OCI-LY1 (cell line): ENCODE measurements around the gene TYW1.
"Not testable (repeated sequence)": the region's sequence is repeated elsewhere in the genome, so short reads cannot be mapped to it uniquely, and the experiment has no call there.

ENCODE experiments used
- H2AFZ ChIP-seq: fragments of 200-600 bp; sonication (generic), shearing (Covaris generic); 2 replicates; pipeline ENCODE4 v1.6.0; 2014; ENCODE audit warnings: antibody characterized with exemption, mild to moderate bottlenecking, low read length
- H3F3A ChIP-seq: fragments of 200-600 bp; sonication (generic), shearing (Covaris generic); 2 replicates; pipeline ENCODE4 v1.6.0; 2014; ENCODE audit warnings: mild to moderate bottlenecking, antibody characterized with exemption, low read length, moderate library complexity; ENCODE audit not compliant: insufficient read depth
- H3K27ac ChIP-seq: fragments of 200-600 bp; sonication (generic); 2 replicates; pipeline ENCODE4 v1.5.1; 2014; ENCODE audit warnings: low read length, mixed run types, mild to moderate bottlenecking, low read depth; ENCODE audit not compliant: poor library complexity, severe bottlenecking
- H3K27me3 ChIP-seq: fragments of 200-600 bp; sonication (generic); 2 replicates; pipeline ENCODE4 v1.6.0; 2014; ENCODE audit warnings: antibody characterized with exemption, mild to moderate bottlenecking, low read length, moderate library complexity; ENCODE audit not compliant: insufficient read depth
- H3K36me3 ChIP-seq: fragments of 200-600 bp; sonication (generic); 2 replicates; pipeline ENCODE4 v1.6.1; 2014; ENCODE audit warnings: mild to moderate bottlenecking, antibody characterized with exemption, low read length, moderate library complexity, mixed read lengths; ENCODE audit not compliant: insufficient read depth
- H3K4me1 ChIP-seq: fragments of 200-600 bp; sonication (generic); 2 replicates; pipeline ENCODE4 v1.5.1; 2014; ENCODE audit warnings: mild to moderate bottlenecking, low read length, moderate library complexity; ENCODE audit not compliant: insufficient read depth, severe bottlenecking
- H3K4me2 ChIP-seq: fragments of 200-600 bp; sonication (generic), shearing (Covaris generic); 2 replicates; pipeline ENCODE4 v1.6.1; 2014; ENCODE audit warnings: low read length
- H3K4me3 ChIP-seq: fragments of 200-600 bp; sonication (generic); 2 replicates; pipeline ENCODE4 v1.5.1; 2014; ENCODE audit warnings: low read length, low read depth, mild to moderate bottlenecking, mixed read lengths; ENCODE audit not compliant: poor library complexity, severe bottlenecking
- H3K79me2 ChIP-seq: fragments of 200-600 bp; shearing (Covaris generic); 2 replicates; pipeline ENCODE4 v1.6.1; 2016; ENCODE audit warnings: mixed run types, low read length, mixed read lengths; ENCODE audit not compliant: insufficient read depth
- H3K9ac ChIP-seq: fragments of 200-600 bp; sonication (generic), shearing (Covaris generic); 2 replicates; pipeline ENCODE4 v1.6.1; 2014; ENCODE audit warnings: mild to moderate bottlenecking, low read length, mixed read lengths
- H3K9me2 ChIP-seq: fragments of 200-600 bp; sonication (generic), shearing (Covaris generic); 2 replicates; pipeline ENCODE4 v1.6.1; 2014; ENCODE audit warnings: low read depth, mild to moderate bottlenecking, low read length, mixed read lengths
- H3K9me3 ChIP-seq: fragments of 200-600 bp; shearing (Covaris generic); 2 replicates; pipeline ENCODE4 v1.6.1; 2014; ENCODE audit warnings: low read length, mixed read lengths
- H4K20me1 ChIP-seq: fragments of 200-600 bp; sonication (generic), shearing (Covaris generic); 2 replicates; pipeline ENCODE4 v1.6.0; 2016; ENCODE audit warnings: mild to moderate bottlenecking, low read length; ENCODE audit not compliant: insufficient read depth
- CTCF ChIP-seq: fragments of 200-600 bp; sonication (generic), shearing (Covaris generic); IDR thresholded peaks from 2 replicates; pipeline ENCODE4 v1.5.1; 2017; ENCODE audit warnings: mild to moderate bottlenecking, antibody characterized with exemption, low read length, moderate library complexity, mixed read lengths
- EZH2 ChIP-seq: fragments of 200-600 bp; sonication (generic), shearing (Covaris generic); IDR thresholded peaks from 2 replicates; pipeline ENCODE4 v1.8.0; 2017; ENCODE audit warnings: borderline replicate concordance, mixed run types, mild to moderate bottlenecking, antibody characterized with exemption, low read length, moderate library complexity, mixed read lengths

The TYW1 gene

GRCh38 chr7:66996444-66997191 is at the start of gene TYW1:
Gene TYW1 (plus strand): TSS chr7:66996833. CDS start chr7:66996979, 146 bp downstream.
- peak within 1 kb of the TSS; percentile 83 for H3K9ac ChIP-seq
- peaks cover 18% of the 10 kb centered on the region for H3K4me1 ChIP-seq
- H2AFZ ChIP-seq: peak within 1 kb of the TSS; percentile 35; the same call in 1 of the 2 replicates
- peak within 1 kb of the TSS; percentile 85 for H3K4me3 ChIP-seq
- H3K9me3 ChIP-seq, H4K20me1 ChIP-seq, H3K9me2 ChIP-seq, H3K27me3 ChIP-seq, H3F3A ChIP-seq: not testable (repeated sequence)
- peaks cover 31% of the 10 kb centered on the region for H3K36me3 ChIP-seq
- 0 out of 2 replicates have a peak, but pooled peaks cover 15% of the 10 kb centered on the region for H3K79me2 ChIP-seq
- H3K27ac ChIP-seq: peak within 1 kb of the TSS; percentile 76
- peak within 1 kb of the TSS; percentile 99 for H3K4me2 ChIP-seq

GRCh38 chr7:66948480-66949109 is 48.0 kb upstream of the TYW1 start:
- Histone ChIP-seq H3K9ac (no peak overlapping the region), H3K4me1 (no peaks in the 10 kb centered on the region), H3F3A (no peaks in the 10 kb centered on the region), H3K9me3 (no peaks in the 10 kb centered on the region), H3K27me3 (no peaks in the 10 kb centered on the region), H3K4me2 (no peak overlapping the region), H3K9me2 (no peaks in the 10 kb centered on the region), H2AFZ (no peak overlapping the region), H4K20me1 (no peaks in the 10 kb centered on the region), H3K79me2 (no peaks in the 10 kb centered on the region), H3K27ac (no peak overlapping the region), H3K36me3 (peaks cover 89% of the 10 kb centered on the region), H3K4me3 (no peak overlapping the region)
- TF ChIP-seq CTCF (peak; percentile 38), EZH2 (no peak)

- H3F3A ChIP-seq: no peaks in the 10 kb centered on the region
- H3K9me3 ChIP-seq: no peaks in the 10 kb centered on the region
- TF ChIP-seq EZH2 (no peak), CTCF (no peak)
- H4K20me1 ChIP-seq: no peaks in the 10 kb centered on the region
- H3K4me3 ChIP-seq: no peak overlapping the region
- H3K4me2 ChIP-seq: no peak overlapping the region
- no peak overlapping the region for H3K9ac ChIP-seq
- no peak overlapping the region for H2AFZ ChIP-seq
- H3K9me2 ChIP-seq: no peaks in the 10 kb centered on the region
- H3K27ac ChIP-seq: no peak overlapping the region
- peaks cover 84% of the 10 kb centered on the region for H3K36me3 ChIP-seq
- H3K4me1 ChIP-seq: no peaks in the 10 kb centered on the region
- H3K79me2 ChIP-seq: no peaks in the 10 kb centered on the region
- H3K27me3 ChIP-seq: no peaks in the 10 kb centered on the region
These were observed 46.3 kb upstream of the TYW1 start for GRCh38 chr7:66950311-66950710.
